Measurements from ENCODE around the gene EID3.
"Not testable (repeated sequence)": the region's sequence is repeated elsewhere in the genome, so short reads cannot be mapped to it uniquely, and the experiment has no call there.

The EID3 gene

DNA sequence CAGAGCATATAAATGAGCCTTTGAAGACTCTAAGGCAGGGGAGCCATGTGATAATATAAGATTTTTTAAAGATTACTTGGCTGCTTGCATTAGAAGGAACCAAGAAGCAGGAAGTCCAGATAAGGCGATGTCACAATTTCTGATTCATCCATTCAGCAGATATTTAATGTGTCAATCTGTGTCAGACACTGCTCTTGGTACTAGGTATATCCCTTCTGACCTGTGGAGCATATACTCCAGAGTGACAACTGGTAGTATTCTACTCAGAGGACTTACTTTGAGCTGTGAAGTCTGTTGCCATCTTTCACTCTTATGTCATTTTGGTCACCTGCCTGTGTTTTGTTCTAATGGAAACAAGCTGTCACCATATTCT is 10.7 kb downstream of the EID3 start:
- peak; percentile 65 for DNase-seq

- peak; percentile 59 for DNase-seq
These were observed 12.0 kb downstream of the EID3 start for GRCh38 chr12:104315326-104316224.

- DNase-seq, result no peak
These were observed 13.4 kb downstream of the EID3 start for GRCh38 chr12:104316936-104317335.

- DNase-seq, result no peak
These were observed 14.1 kb downstream of the EID3 start for GRCh38 chr12:104317538-104318210.

DNA sequence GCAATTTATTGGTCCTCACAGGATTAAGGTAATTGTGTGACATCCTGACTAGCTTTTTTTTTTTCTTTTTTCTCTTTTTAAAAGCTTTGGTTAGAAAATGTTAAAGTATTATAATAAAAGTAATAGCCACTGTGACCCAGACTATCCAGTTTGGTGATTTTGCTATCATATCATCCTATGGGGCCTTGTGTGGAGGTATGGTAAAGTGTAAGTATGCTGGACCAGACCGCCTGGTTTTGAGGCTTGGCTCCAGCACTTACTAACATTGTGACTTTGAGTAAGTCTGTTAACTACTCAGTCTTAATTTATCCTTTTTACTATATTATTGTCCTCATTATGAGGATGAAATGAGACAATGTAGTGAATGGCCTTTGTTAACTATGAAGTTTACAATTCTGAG is 15.5 kb downstream of the EID3 start:
- no peak for DNase-seq

- no peak for DNase-seq
These were observed 16.5 kb downstream of the EID3 start for GRCh38 chr12:104319918-104320626.

DNA sequence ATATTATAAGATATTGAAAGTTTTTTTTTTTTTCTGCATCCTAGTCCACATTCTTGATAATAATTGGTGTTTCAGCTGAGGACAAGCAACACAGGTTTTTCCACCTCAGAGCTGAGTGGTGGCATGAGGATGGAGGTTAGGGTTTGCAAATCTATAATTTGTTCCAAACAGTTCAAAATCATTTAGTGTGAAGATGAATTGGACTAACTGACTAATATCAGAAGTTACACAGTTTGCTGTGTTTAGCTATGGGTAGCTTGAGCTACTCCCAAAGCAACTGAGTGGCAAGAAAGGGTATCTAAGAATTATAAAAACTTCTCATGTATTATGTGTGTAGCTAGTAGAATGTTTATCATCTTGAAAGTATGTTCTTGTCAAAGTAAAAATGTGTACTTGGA is 17.1 kb downstream of the EID3 start:
- DNase-seq, result no peak

DNA sequence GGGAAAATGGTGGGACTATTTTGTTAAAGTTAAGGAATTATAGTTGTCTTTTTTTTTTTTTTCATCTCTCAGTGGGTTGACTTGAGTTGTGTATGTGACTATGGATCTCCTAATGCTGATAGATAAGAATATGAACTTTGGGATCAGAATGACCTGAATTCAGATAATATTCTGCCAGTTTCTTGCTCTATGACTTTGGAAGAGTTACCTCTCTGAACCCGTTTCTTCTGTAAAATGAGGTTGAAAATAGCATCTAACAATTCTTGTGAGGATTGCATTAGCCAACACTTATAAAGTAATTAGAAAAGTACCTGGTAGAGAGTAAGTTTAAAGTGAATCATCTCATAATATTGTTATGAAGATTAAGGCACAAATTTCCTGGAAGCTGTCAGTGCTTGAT is 18.4 kb downstream of the EID3 start:
- DNase-seq, result no peak

- DNase-seq, result not testable (repeated sequence)
These were observed 19.0 kb downstream of the EID3 start for GRCh38 chr12:104322533-104322932.

DNA sequence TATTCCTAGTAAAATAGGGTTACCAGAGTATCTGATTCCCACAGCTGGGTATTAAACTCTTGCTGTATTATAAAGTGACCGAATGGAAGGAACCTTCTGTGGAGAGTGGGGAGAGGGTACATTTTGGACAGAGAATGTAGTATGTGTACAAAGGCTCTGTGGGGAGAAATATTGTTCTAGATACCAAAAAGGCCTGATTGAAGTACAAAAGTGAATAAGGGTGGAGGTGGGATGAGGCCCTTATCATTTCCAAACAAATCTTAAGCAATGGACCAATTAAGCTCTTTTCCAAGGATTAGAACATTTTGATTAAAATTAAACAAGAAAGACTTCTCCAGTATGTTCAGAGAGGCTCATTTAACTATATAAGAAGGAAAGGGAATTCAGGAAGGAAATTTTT is 20.4 kb downstream of the EID3 start:
- DNase-seq, result no peak

GRCh38 chr12:104328278-104328677 is 24.7 kb downstream of the EID3 start:
- not testable (repeated sequence) for DNase-seq

GRCh38 chr12:104328790-104329189 is 25.3 kb downstream of the EID3 start:
- DNase-seq, result no peak

GRCh38 chr12:104329707-104330532 is 26.4 kb downstream of the EID3 start:
- no peak for DNase-seq

- no peak for DNase-seq
These were observed 27.8 kb downstream of the EID3 start for GRCh38 chr12:104331376-104331775.

- not testable (repeated sequence) for DNase-seq
These were observed 28.7 kb downstream of the EID3 start for GRCh38 chr12:104332273-104332672.

DNA sequence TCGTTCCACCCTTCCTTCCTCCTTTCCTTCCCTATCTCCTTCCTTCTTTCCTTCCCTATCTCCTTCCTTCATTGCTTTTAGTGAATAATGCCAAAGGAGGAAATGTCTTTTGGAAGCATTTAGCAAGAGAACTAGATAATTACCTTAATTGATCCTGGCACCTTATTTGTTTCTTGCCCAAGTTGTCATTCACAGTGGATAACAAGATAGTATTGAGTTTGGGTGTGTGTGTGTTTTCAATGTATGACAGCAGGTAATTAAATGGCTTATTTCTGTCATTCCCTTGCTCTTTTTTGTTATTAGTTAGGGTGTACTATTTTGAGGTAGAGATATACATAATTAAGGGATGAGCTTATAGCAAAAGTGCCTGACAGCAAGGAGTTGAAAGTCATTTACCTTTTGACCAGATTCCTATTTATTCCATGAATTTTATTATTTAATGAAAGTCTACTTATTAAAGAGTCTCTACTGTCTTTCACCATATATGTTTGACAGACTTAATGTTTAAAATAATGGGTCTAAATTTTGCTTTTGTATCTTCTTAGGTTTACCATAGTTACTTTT is 30.2 kb downstream of the EID3 start:
- DNase-seq, result no peak

DNA sequence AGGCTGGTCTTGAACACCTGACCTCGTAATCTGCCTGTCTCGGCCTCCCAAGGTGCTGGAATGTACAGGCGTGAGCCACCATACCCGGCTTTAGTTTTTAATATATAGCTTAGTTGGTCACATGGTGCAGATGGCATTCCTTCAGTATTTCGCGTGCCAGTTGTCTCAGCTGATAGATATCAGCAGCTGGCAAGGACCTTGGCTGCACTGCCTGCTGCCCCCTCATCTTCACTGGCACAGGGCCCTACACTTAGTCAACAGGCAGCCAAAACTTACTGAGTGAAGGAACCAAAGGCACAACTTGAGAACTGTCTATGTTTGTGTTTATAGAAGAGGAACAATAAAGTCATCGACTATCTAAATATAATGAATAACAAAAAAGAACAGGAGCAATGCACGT is 31.0 kb downstream of the EID3 start:
- DNase-seq, result no peak

GRCh38 chr12:104336115-104336514 is 32.6 kb downstream of the EID3 start:
- DNase-seq, result no peak

DNA sequence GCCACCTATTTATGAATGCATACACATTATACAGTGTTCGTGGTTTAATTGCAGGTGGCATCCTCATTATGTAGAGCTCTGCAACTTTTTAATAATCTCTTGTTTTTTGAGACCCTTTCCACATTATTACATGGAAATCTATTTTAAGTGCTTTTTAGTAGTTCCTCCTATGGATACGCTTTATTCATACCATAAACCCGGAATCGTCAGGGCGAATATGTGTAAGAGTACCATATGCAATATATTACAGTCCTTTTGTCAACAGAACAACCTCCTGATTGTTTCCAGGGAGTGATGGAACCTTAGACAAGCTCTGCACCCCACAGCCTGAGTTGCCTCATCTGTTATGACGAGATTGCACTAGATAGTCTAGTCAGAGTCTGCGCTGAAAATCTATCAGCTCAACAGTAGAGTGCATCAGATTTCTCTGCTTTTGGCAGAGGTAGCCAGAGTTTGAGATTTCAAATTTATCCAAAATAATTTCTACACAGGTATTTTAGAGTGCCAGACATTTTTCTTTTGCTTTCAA is 33.6 kb downstream of the EID3 start:
- DNase-seq, result no peak

DNA sequence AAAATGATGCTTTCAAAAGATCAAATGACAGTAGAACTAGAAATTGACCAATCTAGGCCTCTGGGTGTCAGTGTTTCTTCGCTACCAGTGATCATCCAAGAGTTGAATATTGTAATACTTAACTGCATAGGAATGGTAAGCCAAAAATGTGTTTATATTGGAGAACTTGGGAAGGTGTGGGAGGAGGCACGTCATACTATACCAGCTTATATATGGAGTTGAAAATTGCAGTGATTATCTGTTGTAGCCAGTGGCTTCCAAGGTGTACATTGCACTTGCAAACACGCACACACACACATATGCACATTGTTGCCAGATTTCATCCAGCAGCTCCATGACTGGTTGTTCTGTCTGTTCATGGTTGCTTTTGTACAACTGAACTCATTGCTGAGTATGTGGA is 36.1 kb downstream of the EID3 start:
- DNase-seq, result no peak

DNA sequence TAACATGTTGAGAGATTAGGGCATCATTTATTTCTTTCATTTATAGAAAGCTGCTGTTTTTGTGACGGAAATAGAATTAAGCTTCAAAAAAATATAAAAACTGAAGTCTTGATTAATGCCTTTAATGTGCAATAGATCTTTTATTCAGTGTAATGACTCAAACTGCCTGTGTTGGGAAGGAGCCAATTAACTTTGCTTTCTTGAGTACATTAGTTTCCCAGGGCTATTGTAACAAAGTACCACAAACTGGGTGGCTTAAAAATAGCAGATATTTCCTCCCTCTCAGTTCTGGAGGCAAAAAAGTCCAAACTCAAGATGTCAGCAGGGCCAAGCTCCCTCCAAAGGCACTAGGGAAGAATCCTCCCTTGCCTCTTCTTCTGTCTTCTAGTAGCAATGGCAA is 36.6 kb downstream of the EID3 start:
- no peak for DNase-seq

- no peak for DNase-seq
These were observed 37.5 kb downstream of the EID3 start for GRCh38 chr12:104340925-104341611.

All from HCEC 1CT (cell line).